Adrenal gland (tissue), 5 donors: ENCODE measurements around the gene COQ3.

Experiments used
- CTCF ChIP-seq, 6 experiments: fragments of 450-650 bp in 4 of 6; fragments of 200-600 bp in 2 of 6; sonication (generic) in 1 of 6; IDR thresholded peaks; 1 replicate in 5 of 6; 2 replicates in 1 of 6; pipeline versions ENCODE4 v1.5.1 to v1.8.0; 2016 to 2021; ENCODE audit warnings: antibody characterized with exemption in 6 of 6, mild to moderate bottlenecking in 2 of 6, moderate library complexity in 1 of 6
- POLR2A ChIP-seq, 2 donors: fragments of 450-650 bp; IDR thresholded peaks; one replicate each; pipeline ENCODE4 v1.6.1; 2017; ENCODE audit warnings: antibody characterized with exemption in 2 of 2, mild to moderate bottlenecking in 2 of 2, moderate library complexity in 1 of 2
- donor health status: DM: no; HTN: no; CAD: no.

- TF ChIP-seq POLR2A (IDR thresholded peaks at IDR 0.05) = no peak
- TF ChIP-seq CTCF (IDR thresholded peaks at IDR 0.05) = no peak
Observed at GRCh38 chr6:99354983-99355382, 39.0 kb downstream of the COQ3 start.
